IMR-90 (cell line): ENCODE measurements around the gene RAPGEF5. TPM values are rescaled to one million over a fixed set of nuclear protein-coding genes. Genes with fewer than 3 reads are reported as not detected.

ENCODE experiments used
- ATAC-seq: fragments of 200-7000 bp; cut with Tn5 transposase; 2 replicates; pipeline ENCODE4 v1.9.1; 2020; ENCODE audit warnings: low read depth, mild to moderate bottlenecking, moderate library complexity
- BruUV-seq: library from RNA; stranded (reverse); fragments of 400-500 nt; replicated peaks from 2 replicates; lab custom pipeline; 2021; lab: Mats Ljungman, UMichigan
- CTCF ChIA-PET: fragments of 300-600 bp; formaldehyde crosslinking; extraction: SDS; loops from one replicate; lab custom pipeline; 2021; ENCODE audit warnings: antibody characterized with exemption; lab: Yijun Ruan, JAX
- POLR2A ChIA-PET: fragments of 300-600 bp; sonication (Branson Sonifier 250); formaldehyde crosslinking; loops from one replicate; lab custom pipeline; 2022; ENCODE audit warnings: antibody characterized with exemption; ENCODE audit not compliant: unreplicated experiment; lab: Charles Lee
- DNase-seq: peaks from one replicate; pipeline ENCODE4 v3.0.0; 2013
- H2AFZ ChIP-seq: replicated peaks from 2 replicates; pipeline ENCODE3; 2013; ENCODE audit warnings: low read length, mild to moderate bottlenecking; ENCODE audit not compliant: poor library complexity
- H2AK5ac ChIP-seq: 2 replicates; pipeline ENCODE4 v1.6.1; 2013; ENCODE audit warnings: low read depth, low read length, inconsistent platforms
- H2AK9ac ChIP-seq: replicated peaks from 2 replicates; pipeline ENCODE3; 2013; ENCODE audit warnings: mild to moderate bottlenecking, low read depth, low read length, moderate library complexity; ENCODE audit not compliant: poor library complexity
- H2BK120ac ChIP-seq: 2 replicates; pipeline ENCODE4 v1.6.1; 2013; ENCODE audit warnings: low read depth, low read length, inconsistent platforms
- H2BK15ac ChIP-seq: 3 replicates; pipeline ENCODE4 v1.6.1; 2013; ENCODE audit warnings: low read depth, low read length, inconsistent platforms
- H2BK20ac ChIP-seq: 2 replicates; pipeline ENCODE4 v1.6.1; 2013; ENCODE audit warnings: low read depth, mild to moderate bottlenecking, inconsistent platforms, low read length, moderate library complexity
- H2BK5ac ChIP-seq: 2 replicates; pipeline ENCODE4 v1.6.1; 2013; ENCODE audit warnings: mild to moderate bottlenecking, low read depth, low read length, inconsistent platforms; ENCODE audit not compliant: poor library complexity, severe bottlenecking
- H3K14ac ChIP-seq: replicated peaks from 2 replicates; pipeline ENCODE4 v1.6.1; 2013; ENCODE audit warnings: low read depth, low read length, inconsistent platforms
- H3K18ac ChIP-seq: 2 replicates; pipeline ENCODE4 v1.6.1; 2013; ENCODE audit warnings: low read depth, low read length, control low read depth
- H3K23ac ChIP-seq: 2 replicates; pipeline ENCODE4 v1.6.1; 2013; ENCODE audit warnings: low read depth, low read length, inconsistent platforms
- H3K27ac ChIP-seq: 2 replicates; pipeline ENCODE4 v1.5.1; 2013; ENCODE audit warnings: mild to moderate bottlenecking, control low read depth, low read length; ENCODE audit not compliant: insufficient read depth
- H3K27me3 ChIP-seq: 2 replicates; pipeline ENCODE4 v1.6.1; 2013; ENCODE audit warnings: low read length; ENCODE audit not compliant: control insufficient read depth, insufficient read depth
- H3K36me3 ChIP-seq: 2 replicates; pipeline ENCODE4 v1.6.1; 2013; ENCODE audit warnings: low read length, mixed read lengths; ENCODE audit not compliant: control insufficient read depth, insufficient read depth
- H3K4ac ChIP-seq: 2 replicates; pipeline ENCODE4 v1.6.1; 2013; ENCODE audit warnings: low read depth, low read length, inconsistent platforms
- H3K4me1 ChIP-seq: 2 replicates; pipeline ENCODE4 v1.6.1; 2013; ENCODE audit warnings: low read length, mixed read lengths; ENCODE audit not compliant: control insufficient read depth, insufficient read depth
- H3K4me2 ChIP-seq: 2 replicates; pipeline ENCODE4 v1.6.1; 2013; ENCODE audit warnings: low read depth, mild to moderate bottlenecking, control low read depth, low read length, moderate library complexity
- H3K4me3 ChIP-seq: 2 replicates; pipeline ENCODE4 v1.5.1; 2013; ENCODE audit warnings: low read depth, mild to moderate bottlenecking, control low read depth, low read length, moderate library complexity; ENCODE audit not compliant: insufficient read depth
- H3K56ac ChIP-seq: 2 replicates; pipeline ENCODE4 v1.6.1; 2013; ENCODE audit warnings: low read length, inconsistent platforms; ENCODE audit not compliant: insufficient read depth; ENCODE audit errors: extremely low read depth
- H3K79me1 ChIP-seq, 2 experiments: 2 replicates each; pipeline ENCODE4 v1.6.1; 2013; ENCODE audit warnings: low read length in 2 of 2, inconsistent platforms in 1 of 2, low read depth in 1 of 2
- H3K9ac ChIP-seq: 2 replicates; pipeline ENCODE4 v1.6.1; 2013; ENCODE audit warnings: low read depth, low read length, control low read depth
- H3K9me1 ChIP-seq: 2 replicates; pipeline ENCODE4 v1.6.1; 2013; ENCODE audit warnings: low read length, inconsistent platforms; ENCODE audit not compliant: insufficient read depth
- H3K9me3 ChIP-seq: 2 replicates; pipeline ENCODE4 v1.6.1; 2013; ENCODE audit warnings: low read length; ENCODE audit not compliant: control insufficient read depth, insufficient read depth
- H4K20me1 ChIP-seq: 2 replicates; pipeline ENCODE4 v1.6.1; 2013; ENCODE audit warnings: low read length, inconsistent platforms; ENCODE audit not compliant: insufficient read depth
- H4K5ac ChIP-seq: 2 replicates; pipeline ENCODE4 v1.6.1; 2013; ENCODE audit warnings: mild to moderate bottlenecking, low read depth, low read length, control low read depth
- H4K8ac ChIP-seq, 2 experiments: 2 replicates each; pipeline ENCODE4 v1.6.1; 2013; ENCODE audit warnings: low read depth in 2 of 2, low read length in 2 of 2, control low read depth in 1 of 2, inconsistent platforms in 1 of 2
- H4K91ac ChIP-seq: 2 replicates; pipeline ENCODE4 v1.6.1; 2013; ENCODE audit warnings: low read depth, low read length, inconsistent platforms; ENCODE audit not compliant: insufficient read depth
- NFE2L2 ChIP-seq: fragments of 150-350 bp; IDR thresholded peaks from 2 replicates; pipeline ENCODE4 v1.6.1; 2016; ENCODE audit warnings: low read depth, mild to moderate bottlenecking, low read length
- dilution Hi-C: fragments of 300-500 bp; cut with HindIII; formaldehyde crosslinking; loops from one replicate; pipeline ENCODE4 v1.14.3; 2018; ENCODE audit warnings: low sequenced_read_pairs; ENCODE audit not compliant: unreplicated experiment
- in situ Hi-C: fragments of 300-500 bp; cut with MboI; formaldehyde crosslinking; loops from 3 replicates; pipeline ENCODE4 v1.14.3; 2019; ENCODE audit warnings: low sequenced_read_pairs, inconsistent platforms, mixed read lengths
- intact Hi-C: fragments of 100-400 bp; cut with micrococcal nuclease; formaldehyde crosslinking; loops from 2 replicates; pipeline ENCODE4 v1.10.0; 2022
- polyA plus RNA-seq, 3 experiments: library from polyadenylated mRNA; depleted of rRNA; stranded (reverse); fragments of >200 nt; gene quantifications; 2 replicates each; pipeline ENCODE4 v1.2.3, GENCODE V29; 2012; ENCODE audit warnings: low replicate concordance in 1 of 3
- total RNA-seq: library from RNA; depleted of rRNA; stranded (reverse); fragments of >200 nt; gene quantifications from 2 replicates; pipeline ENCODE4 v1.2.3, GENCODE V29; 2012
- TF ChIP-seq, protein P1 (sequence below): conservative IDR thresholded peaks from 2 replicates; pipeline ENCODE4 v1.5.1; 2012; ENCODE audit warnings: mild to moderate bottlenecking, low read depth, low read length, improper control_type of control experiment

RAPGEF5 gene
- total and polyA plus RNA-seq, 2 of the 4 experiments (the other 2 are of a cell fraction), result 0.05 to 0.18 TPM

DNA sequence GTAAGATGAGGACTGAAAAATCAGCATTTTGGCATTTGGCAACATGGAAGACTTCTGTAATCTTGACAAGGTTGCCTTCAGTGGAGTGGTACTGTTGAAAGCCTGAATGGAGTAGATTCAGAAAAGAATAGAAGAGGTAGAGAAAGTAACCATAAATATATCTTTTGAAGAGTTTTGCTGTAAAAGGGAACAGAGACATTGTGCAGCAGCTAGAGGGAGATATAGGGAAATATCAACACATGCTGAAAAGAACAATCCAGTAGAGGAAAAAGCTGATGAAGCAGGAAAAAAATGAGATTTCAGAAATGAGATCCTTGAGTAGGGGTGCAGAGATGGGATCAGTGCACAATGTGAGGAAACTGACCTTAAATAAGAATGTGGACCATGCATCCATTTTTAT, 60.0 kb downstream of the RAPGEF5 start:
- Histone ChIP-seq H2AK9ac (no peak overlapping the region), H3K9me1 (no peaks in the 10 kb centered on the region), H3K18ac (no peak overlapping the region), H3K27me3 (peaks cover 2% of the 10 kb centered on the region), H3K4me1 (no peaks in the 10 kb centered on the region), H3K14ac (no peak overlapping the region), H4K91ac (no peak overlapping the region), H2BK120ac (no peak overlapping the region), H3K9me3 (no peaks in the 10 kb centered on the region), H4K20me1 (no peaks in the 10 kb centered on the region), H3K36me3 (no peaks in the 10 kb centered on the region), H2AK5ac (no peak overlapping the region), H2BK20ac (no peak overlapping the region), H2BK15ac (no peak overlapping the region), H2AFZ (no peak overlapping the region), H3K79me1 (no peaks in the 10 kb centered on the region), H4K8ac (no peak overlapping the region), H3K4me2 (no peak overlapping the region), H3K56ac (no peak overlapping the region), H3K27ac (no peak overlapping the region), H2BK5ac (no peak overlapping the region), H3K9ac (no peak overlapping the region), H3K23ac (no peak overlapping the region), H4K5ac (no peak overlapping the region), H3K4me3 (no peak overlapping the region), H3K4ac (no peak overlapping the region)
- dilution Hi-C loops, result no loop called here
- in situ Hi-C loops, result no loop called here
- DNase-seq (no peak), ATAC-seq (no peak)
- BruUV-seq, result no TSS peak
- intact Hi-C loops, result loop anchor here (1.0 to 2.0 kb wide), 2 partner anchors 187 to 192 kb away; no protein-coding TSS in a partner anchor
- POLR2A ChIA-PET, result no interaction called here
- CTCF ChIA-PET, result interaction anchor here (2.5 kb wide), 1 partner anchor 186 kb away, joined by 15 read pairs; no protein-coding TSS in a partner anchor
- TF ChIP-seq, protein P1, sequence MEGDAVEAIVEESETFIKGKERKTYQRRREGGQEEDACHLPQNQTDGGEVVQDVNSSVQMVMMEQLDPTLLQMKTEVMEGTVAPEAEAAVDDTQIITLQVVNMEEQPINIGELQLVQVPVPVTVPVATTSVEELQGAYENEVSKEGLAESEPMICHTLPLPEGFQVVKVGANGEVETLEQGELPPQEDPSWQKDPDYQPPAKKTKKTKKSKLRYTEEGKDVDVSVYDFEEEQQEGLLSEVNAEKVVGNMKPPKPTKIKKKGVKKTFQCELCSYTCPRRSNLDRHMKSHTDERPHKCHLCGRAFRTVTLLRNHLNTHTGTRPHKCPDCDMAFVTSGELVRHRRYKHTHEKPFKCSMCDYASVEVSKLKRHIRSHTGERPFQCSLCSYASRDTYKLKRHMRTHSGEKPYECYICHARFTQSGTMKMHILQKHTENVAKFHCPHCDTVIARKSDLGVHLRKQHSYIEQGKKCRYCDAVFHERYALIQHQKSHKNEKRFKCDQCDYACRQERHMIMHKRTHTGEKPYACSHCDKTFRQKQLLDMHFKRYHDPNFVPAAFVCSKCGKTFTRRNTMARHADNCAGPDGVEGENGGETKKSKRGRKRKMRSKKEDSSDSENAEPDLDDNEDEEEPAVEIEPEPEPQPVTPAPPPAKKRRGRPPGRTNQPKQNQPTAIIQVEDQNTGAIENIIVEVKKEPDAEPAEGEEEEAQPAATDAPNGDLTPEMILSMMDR, result peak; percentile 19; the same call in 1 of the 2 replicates
- no peak for TF ChIP-seq NFE2L2
